Endothelial cell of hepatic sinusoid (primary cell): Measurements from ENCODE around the gene HHLA2.
"Not testable (repeated sequence)": the region's sequence is repeated elsewhere in the genome, so short reads cannot be mapped to it uniquely, and the experiment has no call there.

Experiments used
- in situ Hi-C: cut with HindIII; loops from 2 replicates; pipeline ENCODE4 v1.10.0; 2017; ENCODE audit warnings: low sequenced_read_pairs

The HHLA2 gene

GRCh38 chr3:108341911-108342310 lies 45.6 kb downstream of the HHLA2 start:
- in situ Hi-C loops, result no loop called here

DNA sequence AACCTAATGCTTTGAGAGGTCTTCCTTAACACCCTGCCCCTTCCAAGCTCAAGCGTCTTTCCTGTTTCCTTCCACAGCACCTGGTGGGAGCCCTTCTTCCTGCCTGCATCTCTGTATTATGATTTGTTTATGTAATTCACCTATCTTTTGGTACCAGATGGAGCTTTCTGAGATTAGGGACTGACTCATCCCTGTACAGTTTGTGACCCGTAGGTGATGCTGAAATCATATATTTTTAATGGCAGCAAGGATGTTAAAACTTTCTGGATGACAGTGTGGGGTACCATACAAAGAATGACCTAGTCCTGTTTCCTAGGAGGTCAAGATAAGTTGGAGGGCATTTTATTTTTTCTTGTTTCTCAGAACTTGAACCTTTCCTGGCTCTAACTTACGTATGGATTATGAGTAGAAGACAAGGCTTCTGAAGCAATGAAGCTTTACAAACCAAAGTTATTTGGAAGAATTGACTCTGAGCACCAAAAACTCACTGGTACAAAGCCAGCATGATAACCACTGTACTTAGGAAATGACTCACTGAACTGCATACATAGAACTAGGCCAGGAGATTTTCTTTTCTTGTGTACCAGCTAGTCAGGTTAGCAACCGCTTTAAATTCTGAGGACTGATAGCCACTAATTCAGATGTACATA lies 46.6 kb downstream of the HHLA2 start:
- in situ Hi-C loops, result no loop called here

DNA sequence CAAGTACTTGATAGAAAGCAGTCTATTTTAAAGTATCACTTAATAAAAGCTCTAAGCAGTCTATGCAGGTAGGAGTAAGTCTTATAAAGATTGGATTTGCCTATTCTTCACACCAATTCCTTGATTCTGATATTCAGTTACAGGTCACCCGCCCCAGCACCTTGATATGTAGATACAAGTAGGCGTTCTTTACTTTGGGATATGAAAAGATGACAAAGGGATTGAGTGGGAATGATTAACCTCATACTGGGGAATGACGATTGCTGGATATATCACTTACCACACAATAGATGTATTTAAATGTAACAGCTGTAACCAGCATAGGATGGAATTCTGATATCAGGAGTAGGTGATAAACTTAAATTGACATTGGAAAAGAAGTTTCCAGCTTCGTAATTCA lies 47.1 kb downstream of the HHLA2 start:
- in situ Hi-C loops, result no loop called here

DNA sequence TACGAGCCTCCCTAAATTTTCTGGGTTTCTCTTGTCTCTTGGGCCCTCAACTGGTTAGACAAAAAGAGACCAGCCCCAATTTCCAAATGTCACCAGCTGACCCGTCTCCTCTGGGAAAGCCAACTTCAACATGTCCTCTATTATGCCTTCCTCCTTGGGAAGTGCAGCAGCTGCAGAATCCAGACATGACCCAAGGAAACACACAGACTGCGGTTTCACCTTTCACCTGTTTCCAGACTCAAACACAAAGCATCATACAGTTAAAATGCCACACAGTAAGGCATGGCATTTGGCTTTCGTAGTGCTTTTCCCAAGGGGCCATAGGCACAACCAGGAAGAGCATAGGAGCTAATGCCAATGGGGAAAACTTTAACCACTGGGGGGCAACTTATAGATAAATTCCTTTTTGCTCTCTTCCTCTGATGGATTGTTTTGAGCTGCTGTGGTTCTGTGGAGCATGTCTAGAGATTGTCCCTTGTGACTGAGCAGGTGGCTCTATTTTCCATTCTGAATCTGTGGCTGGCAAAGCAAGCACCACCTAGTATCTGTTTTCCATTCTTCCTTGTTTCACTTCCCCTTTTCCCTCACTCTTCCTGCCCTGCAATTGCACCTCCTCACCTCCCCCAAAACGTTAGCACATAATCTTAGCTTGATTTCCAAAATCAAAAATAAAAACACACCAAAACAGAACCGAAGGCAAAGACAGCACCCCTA lies 49.3 kb downstream of the HHLA2 start:
- in situ Hi-C loops, result no loop called here

DNA sequence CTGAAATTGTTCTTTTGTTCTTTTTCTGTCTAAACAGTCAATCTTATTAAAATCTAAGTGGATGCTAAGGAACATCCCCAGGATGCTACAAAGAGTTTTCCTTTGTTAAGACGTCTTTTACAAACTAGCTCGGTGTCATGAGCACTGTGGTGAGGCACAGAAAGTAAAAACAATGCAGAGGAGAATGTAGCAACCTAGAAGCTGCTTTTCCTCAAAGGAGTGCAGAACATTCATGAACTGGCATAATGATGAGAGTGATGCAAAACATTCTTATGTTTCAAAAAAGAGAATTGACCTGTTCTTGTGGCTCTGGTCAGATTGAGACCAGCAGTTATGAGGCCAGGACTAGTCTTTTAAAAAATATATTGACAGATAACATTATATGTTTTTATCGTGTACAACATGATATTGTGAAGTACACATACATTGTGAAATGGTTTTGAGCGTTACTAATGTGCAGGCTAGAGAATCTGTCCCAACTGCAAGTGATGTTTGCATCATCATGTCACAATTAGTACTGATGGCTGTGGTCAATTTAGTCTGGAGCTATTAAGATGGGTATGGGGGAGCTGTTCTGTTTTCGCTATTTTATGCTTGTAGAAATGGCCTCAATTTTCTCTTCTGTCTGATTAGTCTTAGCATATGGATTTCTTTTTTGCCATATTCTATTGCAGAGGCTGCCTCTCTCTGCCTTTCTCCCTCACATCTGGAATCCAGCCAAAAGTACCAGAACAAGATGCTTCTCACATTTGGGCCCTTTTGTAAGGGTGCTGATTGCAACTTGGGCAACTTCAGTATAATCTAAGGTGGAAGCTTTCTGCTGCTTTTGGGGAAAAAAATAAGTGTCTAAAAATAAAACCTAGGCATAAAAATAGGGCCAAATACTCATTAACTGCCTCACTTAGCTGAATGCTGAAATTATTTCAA lies 50.2 kb downstream of the HHLA2 start:
- in situ Hi-C loops, result no loop called here

- in situ Hi-C loops, result no loop called here
These were observed 55.8 kb downstream of the HHLA2 start for GRCh38 chr3:108352176-108352575.

DNA sequence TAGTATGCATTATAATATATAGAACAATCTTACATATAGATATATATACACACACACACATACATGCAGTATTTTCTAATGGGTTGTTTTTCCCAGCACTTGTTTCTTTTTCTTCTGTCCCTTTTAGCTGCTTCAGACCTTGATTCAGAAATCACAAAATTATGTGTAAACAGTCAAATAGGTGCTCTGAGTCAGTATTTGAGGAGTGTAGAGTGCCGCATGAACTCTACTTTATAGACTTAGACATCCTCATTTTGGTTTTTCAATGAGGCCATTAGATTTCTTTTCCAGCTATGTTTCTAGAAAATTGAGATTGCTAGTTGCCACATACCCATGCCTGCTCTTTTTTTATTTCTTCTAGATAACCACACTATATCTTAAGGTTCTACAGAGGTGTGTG lies 58.2 kb downstream of the HHLA2 start:
- in situ Hi-C loops, result no loop called here

GRCh38 chr3:108357042-108357441 lies 60.7 kb downstream of the HHLA2 start:
- in situ Hi-C loops, result no loop called here

- in situ Hi-C loops, result no loop called here
These were observed 62.7 kb downstream of the HHLA2 start for GRCh38 chr3:108359011-108359410.

DNA sequence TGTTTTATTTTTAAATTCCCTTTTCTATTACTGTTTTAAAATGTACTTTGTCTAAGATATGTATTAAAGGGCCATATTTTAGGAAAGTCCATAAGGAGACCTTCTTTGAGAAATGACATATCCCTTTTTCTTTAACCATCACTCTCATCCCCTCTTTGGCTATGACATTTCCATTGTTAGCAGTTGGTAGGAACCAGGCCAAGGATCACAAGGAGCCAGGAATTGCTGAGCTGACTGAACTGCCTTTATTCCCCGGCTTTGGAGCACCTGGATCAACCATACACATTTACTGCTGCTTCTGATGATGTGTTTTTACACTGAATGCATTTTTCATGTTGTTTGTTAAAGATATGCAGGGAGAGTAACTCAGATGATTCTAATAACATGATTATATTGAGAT lies 79.7 kb downstream of the HHLA2 start:
- in situ Hi-C loops, result no loop called here

GRCh38 chr3:108377384-108377783 lies 81.0 kb downstream of the HHLA2 start:
- in situ Hi-C loops, result no loop called here

DNA sequence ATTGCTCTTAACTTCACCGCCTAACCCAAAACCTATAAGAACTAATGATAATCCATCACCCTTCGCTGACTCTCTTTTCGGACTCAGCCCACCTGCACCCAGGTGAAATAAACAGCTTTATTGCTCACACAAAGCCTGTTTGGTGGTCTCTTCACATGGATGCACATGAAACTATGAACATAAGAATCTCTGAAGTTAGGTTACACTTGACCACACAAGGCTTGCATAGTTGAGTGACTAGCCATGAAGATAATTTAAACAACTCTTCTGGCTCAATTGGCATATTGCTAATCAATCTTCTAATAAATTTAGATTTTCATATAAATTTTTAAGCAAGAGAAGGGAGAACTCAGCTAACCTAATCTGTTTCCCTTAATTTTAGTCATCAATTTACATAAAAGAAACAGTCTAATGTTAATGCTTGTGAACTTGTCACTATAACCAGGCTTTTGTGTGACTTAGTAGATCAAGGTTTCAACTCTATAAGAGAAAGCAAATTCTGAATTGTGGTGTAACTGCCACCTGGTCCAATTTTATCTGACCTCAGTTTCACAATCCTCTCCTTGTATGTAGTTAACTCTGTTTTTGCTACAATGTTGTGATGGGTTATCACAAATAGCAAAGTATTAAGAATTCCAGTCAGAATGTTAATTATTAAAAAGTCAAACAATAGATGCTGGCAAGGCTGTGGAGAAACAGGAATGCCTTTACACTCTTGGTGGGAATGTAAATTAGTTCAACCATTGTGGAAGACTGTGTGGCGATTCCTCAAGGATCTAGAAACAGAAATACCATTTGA lies 82.0 kb downstream of the HHLA2 start:
- in situ Hi-C loops, result no loop called here

DNA sequence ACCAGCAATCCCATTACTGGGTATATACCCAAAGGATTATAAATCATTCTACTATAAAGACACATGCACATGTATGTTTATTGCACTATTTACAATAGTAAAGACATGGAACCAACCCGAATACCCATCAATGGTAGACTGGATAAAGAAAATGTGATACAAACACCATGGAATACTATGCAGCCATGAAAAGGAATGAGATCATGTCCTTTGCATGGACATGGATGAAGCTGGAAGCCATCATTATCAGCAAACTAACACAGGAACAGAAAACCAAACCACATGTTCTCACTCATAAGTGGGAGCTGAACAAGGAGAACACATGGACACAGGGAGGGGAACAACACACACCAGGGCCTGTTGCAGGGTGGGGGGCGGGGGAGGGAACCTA lies 82.6 kb downstream of the HHLA2 start:
- in situ Hi-C loops, result not testable (repeated sequence)

DNA sequence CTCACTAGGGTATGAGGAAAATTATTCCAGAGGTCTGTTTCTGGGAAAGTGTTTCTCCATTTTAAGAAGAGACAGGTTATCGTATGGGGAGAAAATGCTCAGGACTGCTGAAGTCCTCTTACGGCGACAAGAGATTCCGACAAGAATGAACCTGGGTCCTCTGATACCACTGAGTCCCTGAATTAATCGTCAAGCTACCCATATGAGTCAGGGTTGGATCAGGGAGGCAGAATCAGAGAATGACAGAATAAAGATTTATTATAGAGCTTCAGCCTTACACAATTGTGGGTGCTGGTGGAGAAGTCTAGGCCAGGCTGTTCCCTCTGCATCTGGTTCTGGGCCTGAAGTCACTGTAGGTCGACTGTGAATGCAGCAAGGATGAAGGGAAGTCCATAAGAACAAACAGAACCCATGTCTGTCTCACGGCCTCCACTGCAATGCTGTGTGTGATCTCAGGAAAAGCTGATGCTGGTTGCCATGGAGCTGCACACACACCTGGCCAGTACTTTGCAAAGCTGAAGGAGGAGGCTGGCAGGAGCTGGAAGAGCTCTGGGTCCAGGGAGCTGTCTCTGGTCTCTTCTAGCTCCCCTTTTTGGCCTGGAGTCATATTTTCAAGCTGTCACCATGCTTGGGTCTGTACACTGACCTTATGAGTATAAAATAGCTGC lies 83.9 kb downstream of the HHLA2 start:
- in situ Hi-C loops, result no loop called here

GRCh38 chr3:108381529-108382140 lies 85.3 kb downstream of the HHLA2 start:
- in situ Hi-C loops, result no loop called here

- in situ Hi-C loops, result no loop called here
These were observed 87.0 kb downstream of the HHLA2 start for GRCh38 chr3:108383306-108383705.

GRCh38 chr3:108387063-108387462 lies 90.7 kb downstream of the HHLA2 start:
- in situ Hi-C loops, result no loop called here

GRCh38 chr3:108388136-108389132 lies 92.1 kb downstream of the HHLA2 start:
- in situ Hi-C loops, result no loop called here

GRCh38 chr3:108389372-108389771 lies 93.0 kb downstream of the HHLA2 start:
- in situ Hi-C loops, result no loop called here
